ENCODE measurements around the gene MPHOSPH10. TPM values are rescaled to one million over a fixed set of nuclear protein-coding genes. Genes with fewer than 3 reads are reported as not detected.

The MPHOSPH10 gene
- polyA plus RNA-seq, 2 of the 4 experiments (the other 2 are of a cell fraction), result 39.2 to 51.7 TPM

DNA sequence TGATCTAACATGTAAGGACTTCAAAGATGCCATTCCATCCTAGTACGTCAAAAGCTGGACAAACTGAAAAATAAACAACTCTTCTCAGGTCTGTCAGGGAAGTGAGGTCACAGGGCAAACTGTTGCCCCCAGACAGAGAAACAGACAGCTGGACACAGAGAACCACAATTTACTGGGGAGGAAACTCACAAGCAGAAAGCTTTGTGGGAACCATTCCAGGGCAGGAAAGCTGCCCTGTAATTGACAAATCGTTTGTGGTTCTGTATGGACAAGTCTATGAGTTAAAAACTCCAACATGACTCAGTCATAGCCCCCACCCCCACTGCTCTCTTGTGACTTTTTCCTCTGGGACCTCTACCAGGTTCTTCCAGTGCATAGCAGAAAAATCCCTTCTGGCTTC is 28.8 kb upstream of the MPHOSPH10 start:
- ATAC-seq (no peak), DNase-seq (ENCODE audit: low read depth in 1 of 2, low spot score in 1 of 2) (no peak), FAIRE-seq (no peak)
- Histone ChIP-seq H3K4me2 (no peak overlapping the region), H3K27ac (no peak overlapping the region), H3K4me1 (no peaks in the 10 kb centered on the region), H3K4me3 (no peak overlapping the region), H3K9me3 (peaks cover 13% of the 10 kb centered on the region; the same call in 2 of the 3 replicates)
- ChIA-PET CTCF (interaction anchor here (1.4 to 3.3 kb wide), 8 partner anchors 10 to 67 kb away, joined by 3 to 19 read pairs (median 11); partner anchors contain the start of gene NAGK), POLR2A (interaction anchor here (3.8 kb wide), 1 partner anchor 33 kb away, joined by 27 read pairs; the partner anchor contains the start of gene NAGK)
- WGBS (ENCODE audit: missing lambda C conversion rate), result 37% methylated on average over 2 of the region's 2 CpGs
- TF ChIP-seq ESRRA (IDR thresholded peaks at IDR 0.05; ENCODE audit: borderline replicate concordance, low read length) (no peak), MAFK (IDR thresholded peaks at IDR 0.05; ENCODE audit: partially characterized antibody) (no peak), NPAS2 (CRISPR knock-in tag; IDR thresholded peaks at IDR 0.05; ENCODE audit: borderline replicate concordance) (no peak), RNF2 (IDR thresholded peaks at IDR 0.05; ENCODE audit: borderline replicate concordance, low read depth) (no peak), NR3C1 (IDR thresholded peaks at IDR 0.05) (no peak), HOXB5 (CRISPR knock-in tag; IDR thresholded peaks at IDR 0.05) (no peak)
- TF ChIP-seq, protein P1, sequence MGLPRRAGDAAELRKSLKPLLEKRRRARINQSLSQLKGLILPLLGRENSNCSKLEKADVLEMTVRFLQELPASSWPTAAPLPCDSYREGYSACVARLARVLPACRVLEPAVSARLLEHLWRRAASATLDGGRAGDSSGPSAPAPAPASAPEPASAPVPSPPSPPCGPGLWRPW (IDR thresholded peaks at IDR 0.05), result no peak

DNA sequence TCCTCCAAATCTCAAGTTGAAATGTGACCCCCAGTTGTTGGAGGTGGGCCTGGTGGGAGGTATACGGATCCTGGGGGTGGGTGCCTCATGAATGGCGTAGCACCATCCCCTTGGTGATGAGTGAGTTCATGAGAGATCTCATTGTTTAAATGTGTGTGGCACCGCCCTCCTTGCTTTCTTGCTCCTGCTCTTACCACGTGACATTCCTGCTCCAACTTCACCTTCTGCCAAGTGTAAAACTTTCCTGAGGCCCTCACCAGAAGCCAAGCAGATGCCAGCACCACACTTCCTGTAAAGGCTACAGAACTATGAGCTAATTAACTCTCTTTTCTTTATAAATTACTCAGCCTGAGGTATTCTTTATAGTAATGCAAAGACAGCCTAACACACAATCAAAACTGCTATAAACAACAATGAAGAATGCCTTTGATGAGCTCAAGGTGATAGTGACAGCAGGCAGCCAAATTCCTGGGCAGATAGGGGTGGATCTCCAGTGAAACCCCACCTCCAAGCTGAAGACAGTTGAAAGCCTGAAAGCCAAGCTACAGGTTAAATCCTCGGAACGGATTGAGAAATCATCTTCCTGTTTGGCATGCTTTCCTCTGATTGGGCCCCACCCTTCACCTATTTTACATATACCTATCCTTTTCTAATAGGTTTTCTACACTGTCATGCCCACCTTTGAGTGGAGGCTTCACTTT is 27.3 kb upstream of the MPHOSPH10 start:
- DNase-seq (ENCODE audit: low read depth in 1 of 2, low spot score in 1 of 2), result no peak
- FAIRE-seq, result no peak
- POLR2A ChIA-PET, result no interaction called here
- H3K9me3 ChIP-seq, result peaks cover 13% of the 10 kb centered on the region; the same call in 2 of the 3 replicates
- WGBS (ENCODE audit: missing lambda C conversion rate), result 46% methylated on average over 6 of the region's 6 CpGs
- TF ChIP-seq EP300 (IDR thresholded peaks at IDR 0.05), result no peak
- TF ChIP-seq MYC (IDR thresholded peaks at IDR 0.05; ENCODE audit: borderline replicate concordance, low read length), result no peak
- TF ChIP-seq HDAC2 (IDR thresholded peaks at IDR 0.05), result no peak
- no peak for TF ChIP-seq RCOR1 (IDR thresholded peaks at IDR 0.05; ENCODE audit: low read depth, low read length)
- TF ChIP-seq E2F6 (IDR thresholded peaks at IDR 0.05; ENCODE audit: borderline replicate concordance, low read depth), result no peak
- TF ChIP-seq, protein P2, sequence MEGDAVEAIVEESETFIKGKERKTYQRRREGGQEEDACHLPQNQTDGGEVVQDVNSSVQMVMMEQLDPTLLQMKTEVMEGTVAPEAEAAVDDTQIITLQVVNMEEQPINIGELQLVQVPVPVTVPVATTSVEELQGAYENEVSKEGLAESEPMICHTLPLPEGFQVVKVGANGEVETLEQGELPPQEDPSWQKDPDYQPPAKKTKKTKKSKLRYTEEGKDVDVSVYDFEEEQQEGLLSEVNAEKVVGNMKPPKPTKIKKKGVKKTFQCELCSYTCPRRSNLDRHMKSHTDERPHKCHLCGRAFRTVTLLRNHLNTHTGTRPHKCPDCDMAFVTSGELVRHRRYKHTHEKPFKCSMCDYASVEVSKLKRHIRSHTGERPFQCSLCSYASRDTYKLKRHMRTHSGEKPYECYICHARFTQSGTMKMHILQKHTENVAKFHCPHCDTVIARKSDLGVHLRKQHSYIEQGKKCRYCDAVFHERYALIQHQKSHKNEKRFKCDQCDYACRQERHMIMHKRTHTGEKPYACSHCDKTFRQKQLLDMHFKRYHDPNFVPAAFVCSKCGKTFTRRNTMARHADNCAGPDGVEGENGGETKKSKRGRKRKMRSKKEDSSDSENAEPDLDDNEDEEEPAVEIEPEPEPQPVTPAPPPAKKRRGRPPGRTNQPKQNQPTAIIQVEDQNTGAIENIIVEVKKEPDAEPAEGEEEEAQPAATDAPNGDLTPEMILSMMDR (IDR thresholded peaks at IDR 0.05), result no peak
- no peak for TF ChIP-seq PHF8 (IDR thresholded peaks at IDR 0.05; ENCODE audit: borderline replicate concordance, low read depth)
- no peak for TF ChIP-seq POLR2A (IDR thresholded peaks at IDR 0.05; ENCODE audit: low read length)
- TF ChIP-seq, protein P1 (IDR thresholded peaks at IDR 0.05), result no peak
- no peak for TF ChIP-seq SREBF2 (IDR thresholded peaks at IDR 0.05)
- TF ChIP-seq EHF (CRISPR knock-in tag; IDR thresholded peaks at IDR 0.05), result no peak
- TF ChIP-seq, protein P3, sequence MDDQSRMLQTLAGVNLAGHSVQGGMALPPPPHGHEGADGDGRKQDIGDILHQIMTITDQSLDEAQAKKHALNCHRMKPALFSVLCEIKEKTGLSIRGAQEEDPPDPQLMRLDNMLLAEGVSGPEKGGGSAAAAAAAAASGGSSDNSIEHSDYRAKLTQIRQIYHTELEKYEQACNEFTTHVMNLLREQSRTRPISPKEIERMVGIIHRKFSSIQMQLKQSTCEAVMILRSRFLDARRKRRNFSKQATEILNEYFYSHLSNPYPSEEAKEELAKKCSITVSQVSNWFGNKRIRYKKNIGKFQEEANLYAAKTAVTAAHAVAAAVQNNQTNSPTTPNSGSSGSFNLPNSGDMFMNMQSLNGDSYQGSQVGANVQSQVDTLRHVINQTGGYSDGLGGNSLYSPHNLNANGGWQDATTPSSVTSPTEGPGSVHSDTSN (IDR thresholded peaks at IDR 0.05), result no peak
- TF ChIP-seq ZC3H11A (IDR thresholded peaks at IDR 0.05), result no peak
- no peak for ATAC-seq
- H3K4me2 ChIP-seq, result no peak overlapping the region
- CTCF ChIA-PET, result interaction anchor here (0.8 to 2.5 kb wide), 2 partner anchors 11 to 88 kb away, joined by 3 to 11 read pairs; no protein-coding TSS in a partner anchor
- no peaks in the 10 kb centered on the region for H3K4me1 ChIP-seq
- no peak overlapping the region for H3K4me3 ChIP-seq
- H3K27ac ChIP-seq, result no peak overlapping the region

Measured in A549 (cell line).